Stimulated activated CD4-positive, alpha-beta T cell treated with anti-CD3 and anti-CD28 coated beads, Interleukin-4, amount 100 ng/mL, for 4 hours (primary cell): ENCODE measurements around the gene LTBP2.
"Not testable (repeated sequence)": the region's sequence is repeated elsewhere in the genome, so short reads cannot be mapped to it uniquely, and the experiment has no call there.

Experiments used
- DNase-seq, 2 experiments: peaks; one replicate each; pipeline ENCODE4 v3.0.0-alpha.2; 2020

The LTBP2 gene

GRCh38 chr14:74474376-74474775 lies 137.7 kb downstream of the LTBP2 start:
- no peak for DNase-seq

- DNase-seq = no peak
Observed at GRCh38 chr14:74472601-74473000, 139.4 kb downstream of the LTBP2 start.

GRCh38 chr14:74469548-74470518 lies 142.2 kb downstream of the LTBP2 start:
- DNase-seq = no peak

- DNase-seq = no peak
Observed at GRCh38 chr14:74468513-74468912, 143.5 kb downstream of the LTBP2 start.

GRCh38 chr14:74465335-74465734 lies 146.7 kb downstream of the LTBP2 start:
- no peak for DNase-seq

GRCh38 chr14:74464785-74465184 lies 147.3 kb downstream of the LTBP2 start:
- DNase-seq = no peak

- no peak for DNase-seq
Observed at GRCh38 chr14:74463697-74464096, 148.3 kb downstream of the LTBP2 start.

GRCh38 chr14:74462993-74463392 lies 149.0 kb downstream of the LTBP2 start:
- DNase-seq = no peak

- no peak for DNase-seq
Observed at GRCh38 chr14:74459976-74460375, 152.1 kb downstream of the LTBP2 start.

- peak in 1 of 2 experiments; percentile 10 for DNase-seq
Observed at GRCh38 chr14:74459289-74459946, 152.6 kb downstream of the LTBP2 start.

GRCh38 chr14:74457565-74457895 lies 154.5 kb downstream of the LTBP2 start:
- DNase-seq = no peak

GRCh38 chr14:74456684-74457564 lies 155.1 kb downstream of the LTBP2 start:
- DNase-seq = no peak

- DNase-seq = not testable (repeated sequence)
Observed at GRCh38 chr14:74454397-74454796, 157.6 kb downstream of the LTBP2 start.
